Renal cortical epithelial cell (primary cell): ENCODE data around the gene FGG. TPM values are rescaled to one million over a fixed set of nuclear protein-coding genes. Genes with fewer than 3 reads are reported as not detected.

ENCODE experiments used
- DNase-seq: peaks from one replicate; pipeline ENCODE4 v3.0.0-alpha.2; 2011; ENCODE audit warnings: low read depth
- total RNA-seq: library from RNA; depleted of rRNA; stranded (reverse); fragments of >200 nt; gene quantifications from 2 replicates; pipeline ENCODE4 v1.2.3, GENCODE V29; 2014

The FGG gene
- total RNA-seq, 1 donor from 2014 or later = 0.20 TPM

DNA sequence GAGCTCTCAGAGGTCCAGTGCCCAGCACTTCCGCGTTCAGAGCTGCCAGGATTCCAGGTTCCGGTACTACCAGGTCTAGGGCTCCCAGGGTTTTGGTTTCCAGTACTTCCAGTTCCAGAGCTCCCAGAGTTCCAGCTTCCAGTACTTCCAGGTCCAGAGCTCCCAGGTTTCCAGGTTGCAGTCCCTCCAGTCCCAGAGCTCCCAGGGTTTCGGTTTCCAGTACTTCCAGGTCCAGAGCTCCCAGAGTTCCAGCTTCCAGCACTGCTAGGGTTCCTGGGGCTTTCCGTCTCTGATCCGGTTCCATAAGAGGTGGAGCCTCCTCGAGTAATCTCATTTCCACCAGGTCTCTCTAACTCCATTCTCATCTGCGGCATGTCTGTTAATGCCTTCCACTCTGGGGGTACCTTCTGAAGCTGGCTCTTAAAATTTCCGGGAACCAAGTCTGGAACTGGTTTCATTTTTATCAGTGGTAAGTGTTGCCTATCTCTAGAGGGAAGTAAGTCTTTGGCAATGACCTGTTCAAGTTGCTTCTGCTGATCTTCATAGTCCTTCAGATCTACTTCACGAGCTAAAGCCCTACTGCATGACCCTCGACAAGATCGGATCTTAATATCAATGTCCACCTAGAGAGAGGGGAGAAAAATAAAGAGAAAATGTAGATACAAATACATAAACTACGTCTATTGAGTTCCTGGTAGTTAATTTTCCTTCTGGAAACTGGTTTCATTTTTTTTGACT, 26.0 kb downstream of the FGG start:
- no peak for DNase-seq

DNA sequence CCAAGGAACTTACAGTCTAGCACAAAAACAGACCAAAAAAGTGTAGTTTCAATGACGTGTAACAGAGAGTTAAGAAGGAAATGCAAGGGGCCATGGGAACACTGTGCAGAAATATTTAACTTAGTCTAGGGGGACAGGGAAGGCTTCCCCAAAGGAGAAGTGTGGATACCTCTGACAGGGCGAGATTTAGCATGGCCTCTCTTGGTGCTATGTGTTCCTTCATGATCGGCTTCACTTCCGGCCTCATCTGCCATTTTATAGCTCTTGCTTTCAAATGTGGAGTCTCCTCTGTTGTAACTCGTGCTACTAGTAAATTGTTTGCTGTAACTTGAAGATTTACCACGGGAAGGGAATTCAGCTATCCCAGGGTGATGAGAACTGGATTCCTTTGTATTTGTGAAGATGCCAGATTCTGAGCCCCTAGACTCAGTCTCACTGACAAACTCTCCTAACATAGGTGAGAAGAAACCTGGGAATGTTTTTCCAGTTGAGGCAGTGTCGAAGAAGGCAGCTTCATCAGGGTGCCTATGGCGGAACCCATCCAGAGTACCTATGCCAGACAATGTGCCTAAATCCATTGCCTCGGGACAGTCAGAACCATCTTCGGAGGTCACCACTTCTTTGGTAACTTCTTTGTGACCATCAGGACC, 27.0 kb downstream of the FGG start:
- DNase-seq = no peak

DNA sequence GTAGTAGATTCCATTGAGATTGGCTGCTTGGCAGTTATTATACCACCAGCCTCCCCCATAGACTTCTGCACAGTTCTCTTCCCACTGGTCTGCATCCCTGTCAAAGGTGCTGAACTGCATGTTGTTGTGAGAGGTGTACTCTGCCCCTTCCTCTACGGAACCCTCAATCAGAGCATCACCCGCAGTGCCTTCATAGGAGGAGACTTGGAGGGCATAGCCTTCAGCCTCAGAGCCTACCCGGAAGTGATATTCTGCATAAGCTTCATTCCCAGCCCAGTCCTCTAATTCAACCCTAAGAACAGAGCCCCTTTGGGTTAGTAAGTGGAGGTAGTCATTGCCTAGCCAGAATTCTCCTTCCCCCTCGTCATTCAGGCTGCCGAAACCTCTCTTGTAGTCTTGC, 28.2 kb downstream of the FGG start:
- DNase-seq = no peak

DNA sequence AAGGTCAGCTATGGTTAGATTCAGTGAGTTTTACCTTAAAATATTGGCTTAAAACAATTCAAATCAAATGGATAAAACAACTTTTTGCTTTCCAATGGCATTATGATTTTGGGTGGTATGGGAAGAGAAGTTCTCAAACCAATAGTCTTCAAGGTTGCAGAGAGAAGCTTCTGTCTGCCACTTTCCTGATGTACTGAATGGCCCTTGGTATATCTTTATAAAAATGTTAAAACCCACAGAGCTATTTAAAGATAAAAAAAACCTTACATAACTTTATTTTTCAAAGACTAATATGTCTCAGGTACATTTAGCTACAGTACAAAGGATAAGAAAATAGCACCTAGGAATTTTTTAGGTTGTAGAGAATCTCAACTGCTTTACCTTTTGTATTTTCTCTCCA, 28.8 kb downstream of the FGG start:
- DNase-seq = no peak

DNA sequence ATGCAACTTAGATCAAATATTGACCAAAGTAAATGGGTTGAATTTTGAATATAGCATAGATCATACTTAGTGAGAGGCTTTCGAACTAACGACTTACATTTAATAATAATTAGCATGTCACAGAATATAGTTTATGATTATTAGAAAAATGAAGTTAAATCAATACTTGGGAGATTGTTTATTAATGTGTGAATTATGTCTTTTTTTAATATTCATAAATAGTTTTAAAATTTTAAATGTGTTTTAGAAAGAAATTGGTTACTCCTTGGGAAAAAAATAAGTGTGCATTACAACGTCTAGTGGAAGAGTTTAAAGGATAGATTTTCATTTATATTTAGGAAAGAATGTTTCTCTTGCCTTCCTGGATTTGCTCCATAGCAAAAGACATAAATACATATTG, 29.2 kb downstream of the FGG start:
- no peak for DNase-seq

DNA sequence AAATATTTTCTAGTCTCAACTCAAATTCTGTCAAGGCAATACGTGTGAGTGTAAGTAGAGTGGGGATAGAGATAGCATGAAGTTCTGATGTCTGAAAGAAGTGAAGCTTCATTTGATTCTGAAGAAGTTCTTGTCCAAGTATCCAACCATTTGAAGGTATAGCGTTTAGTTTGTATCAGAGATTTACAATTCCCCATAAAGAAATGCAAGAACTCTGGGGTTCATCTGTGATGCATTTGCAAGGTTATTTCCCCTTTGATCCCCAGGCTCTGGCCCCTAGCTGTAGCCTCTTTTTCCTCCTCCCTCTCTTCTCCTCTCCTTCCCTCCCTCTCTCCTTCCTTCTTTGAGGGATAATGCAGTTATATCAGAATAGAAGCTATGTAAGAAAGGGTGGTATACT, 29.7 kb downstream of the FGG start:
- DNase-seq = no peak

DNA sequence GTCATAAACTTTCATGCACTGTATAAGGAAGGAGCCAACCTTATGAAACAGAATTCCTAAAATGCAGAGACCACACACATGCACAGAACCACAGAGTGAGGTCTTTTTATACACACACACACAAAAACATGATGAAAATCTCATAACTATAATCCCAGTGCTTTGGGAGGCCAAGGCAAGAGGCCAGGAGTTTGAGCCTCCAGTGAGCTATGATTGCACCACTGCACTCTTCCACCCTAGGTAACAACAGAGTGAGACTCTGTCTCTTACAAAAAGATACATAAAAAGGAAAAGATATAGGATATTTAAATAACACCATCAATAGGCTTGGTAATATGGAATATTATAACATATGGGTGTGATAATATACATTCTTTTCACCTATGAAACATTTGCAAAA, 32.5 kb downstream of the FGG start:
- DNase-seq = no peak

DNA sequence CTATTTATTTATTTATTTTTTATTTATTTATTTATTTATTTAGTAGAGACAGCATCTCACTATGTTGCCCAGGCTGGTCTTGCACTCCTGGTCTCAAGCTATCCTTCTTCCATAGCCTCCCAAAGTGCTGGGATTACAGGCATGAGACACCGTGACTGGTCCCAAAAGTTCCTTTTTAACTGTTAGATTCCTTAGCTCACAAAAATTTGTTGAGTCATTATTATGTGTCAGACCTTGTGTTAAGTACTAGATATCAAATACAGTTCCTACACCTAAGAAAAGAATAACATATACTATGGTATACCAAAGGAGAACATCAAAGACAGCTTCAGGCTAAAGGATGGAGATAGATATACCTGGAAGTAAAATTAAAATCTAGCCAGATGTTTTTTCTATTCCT, 33.5 kb downstream of the FGG start:
- no peak for DNase-seq

DNA sequence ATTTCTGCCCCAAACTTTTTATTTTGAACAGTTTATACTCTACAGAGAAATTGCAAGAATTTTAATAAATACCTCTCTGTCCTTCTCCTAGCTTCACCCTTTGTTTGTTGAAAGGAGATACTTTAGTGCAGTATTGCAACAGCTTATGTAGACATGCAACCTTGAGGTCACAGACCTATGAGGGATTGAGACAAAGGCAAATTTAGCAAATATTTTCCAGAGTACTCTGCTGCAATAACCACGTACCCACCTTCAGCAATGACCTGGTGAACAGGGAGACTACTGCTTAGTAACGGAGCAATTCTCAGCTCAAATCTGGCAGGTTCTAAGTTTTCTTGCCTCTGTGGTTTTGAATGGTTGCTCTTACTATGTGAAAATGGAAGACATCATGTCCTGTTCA, 35.1 kb downstream of the FGG start:
- DNase-seq = peak; percentile 88

DNA sequence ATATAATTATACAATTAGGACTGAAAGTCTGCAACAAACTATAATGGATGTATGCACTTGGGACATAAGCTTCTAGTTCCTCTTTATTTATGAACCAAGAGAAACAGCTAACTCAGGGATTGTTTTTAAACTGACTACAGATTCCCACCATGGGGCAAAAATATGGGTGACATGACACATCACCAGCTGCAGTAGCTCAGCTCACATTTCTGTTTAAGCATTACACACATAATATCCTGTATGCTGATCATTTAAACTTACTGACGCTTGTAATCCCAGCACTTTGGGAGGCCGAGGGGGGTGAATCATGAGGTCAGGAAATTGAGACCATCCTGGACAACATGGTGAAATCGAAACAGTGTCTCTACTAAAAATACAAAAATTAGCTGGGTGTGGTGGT, 38.1 kb downstream of the FGG start:
- DNase-seq = no peak

DNA sequence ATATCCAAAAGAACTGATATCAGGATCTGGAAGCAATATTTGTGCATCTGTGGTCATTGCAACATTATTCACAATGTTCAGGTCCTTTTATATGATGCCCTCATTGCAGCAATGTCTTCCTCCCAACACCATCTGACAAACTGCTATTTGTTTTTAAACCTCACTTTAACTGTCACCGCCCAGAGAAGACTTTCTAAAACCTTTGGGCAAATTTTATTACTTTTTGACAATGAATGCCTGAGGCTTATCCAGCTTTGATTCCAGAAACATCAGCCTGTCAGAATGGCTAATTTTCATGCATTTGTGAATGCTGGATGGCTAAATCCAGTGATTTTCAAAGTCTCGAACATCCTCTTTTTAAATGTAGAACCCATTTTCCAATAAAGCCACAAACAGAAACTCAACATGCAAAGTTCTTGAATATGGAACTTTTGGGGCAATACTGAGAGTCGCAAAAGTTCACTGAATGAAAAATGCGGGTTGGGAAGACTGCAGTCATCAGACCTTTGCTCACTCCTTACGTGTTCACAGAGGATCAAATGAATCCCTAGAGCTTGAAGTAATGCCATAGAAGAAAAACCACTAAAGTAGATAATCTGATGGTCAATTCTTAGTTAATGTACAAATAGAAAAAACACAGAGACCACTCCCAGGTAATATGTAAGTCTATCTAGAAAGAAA, 39.1 kb downstream of the FGG start:
- DNase-seq = no peak

DNA sequence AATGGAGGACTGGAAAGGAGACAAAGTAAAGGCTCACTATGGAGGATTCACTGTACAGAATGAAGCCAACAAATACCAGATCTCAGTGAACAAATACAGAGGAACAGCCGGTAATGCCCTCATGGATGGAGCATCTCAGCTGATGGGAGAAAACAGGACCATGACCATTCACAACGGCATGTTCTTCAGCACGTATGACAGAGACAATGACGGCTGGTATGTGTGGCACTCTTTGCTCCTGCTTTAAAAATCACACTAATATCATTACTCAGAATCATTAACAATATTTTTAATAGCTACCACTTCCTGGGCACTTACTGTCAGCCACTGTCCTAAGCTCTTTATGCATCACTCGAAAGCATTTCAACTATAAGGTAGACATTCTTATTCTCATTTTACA, 42.9 kb downstream of the FGG start:
- no peak for DNase-seq

DNA sequence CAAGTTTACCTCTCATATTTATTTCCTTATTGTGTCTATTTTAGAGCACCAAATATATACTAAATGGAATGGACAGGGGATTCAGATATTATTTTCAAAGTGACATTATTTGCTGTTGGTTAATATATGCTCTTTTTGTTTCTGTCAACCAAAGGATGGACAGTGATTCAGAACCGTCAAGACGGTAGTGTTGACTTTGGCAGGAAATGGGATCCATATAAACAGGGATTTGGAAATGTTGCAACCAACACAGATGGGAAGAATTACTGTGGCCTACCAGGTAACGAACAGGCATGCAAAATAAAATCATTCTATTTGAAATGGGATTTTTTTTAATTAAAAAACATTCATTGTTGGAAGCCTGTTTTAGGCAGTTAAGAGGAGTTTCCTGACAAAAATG, 43.4 kb downstream of the FGG start:
- no peak for DNase-seq

DNA sequence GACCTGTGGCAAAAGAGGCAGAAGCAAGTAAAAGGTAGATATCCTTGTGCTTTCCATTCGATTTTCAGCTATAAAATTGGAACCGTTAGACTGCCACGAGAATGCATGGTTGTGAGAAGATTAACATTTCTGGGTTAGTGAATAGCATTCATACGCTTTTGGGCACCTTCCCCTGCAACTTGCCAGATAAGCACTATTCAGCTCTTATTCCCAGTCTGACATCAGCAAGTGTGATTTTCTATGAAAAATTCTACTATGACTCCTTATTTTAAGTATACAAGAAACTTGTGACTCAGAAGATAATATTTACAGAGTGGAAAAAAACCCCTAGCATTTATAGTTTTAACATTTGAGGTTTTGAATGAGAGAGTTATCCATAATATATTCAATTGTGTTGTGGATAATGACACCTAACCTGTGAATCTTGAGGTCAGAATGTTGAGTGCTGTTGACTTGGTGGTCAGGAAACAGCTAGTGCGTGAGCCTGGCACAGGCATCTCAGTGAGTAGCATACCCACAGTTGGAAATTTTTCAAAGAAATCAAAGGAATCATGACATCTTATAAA, 45.7 kb downstream of the FGG start:
- DNase-seq = peak; percentile 53

DNA sequence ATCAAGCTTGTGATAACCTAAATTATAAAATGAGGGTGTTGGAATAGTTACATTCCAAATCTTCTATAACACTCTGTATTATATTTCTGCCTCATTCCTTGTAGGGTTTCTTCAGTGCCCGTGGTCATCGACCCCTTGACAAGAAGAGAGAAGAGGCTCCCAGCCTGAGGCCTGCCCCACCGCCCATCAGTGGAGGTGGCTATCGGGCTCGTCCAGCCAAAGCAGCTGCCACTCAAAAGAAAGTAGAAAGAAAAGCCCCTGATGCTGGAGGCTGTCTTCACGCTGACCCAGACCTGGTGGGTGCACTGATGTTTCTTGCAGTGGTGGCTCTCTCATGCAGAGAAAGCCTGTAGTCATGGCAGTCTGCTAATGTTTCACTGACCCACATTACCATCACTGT, 46.8 kb downstream of the FGG start:
- DNase-seq = no peak

DNA sequence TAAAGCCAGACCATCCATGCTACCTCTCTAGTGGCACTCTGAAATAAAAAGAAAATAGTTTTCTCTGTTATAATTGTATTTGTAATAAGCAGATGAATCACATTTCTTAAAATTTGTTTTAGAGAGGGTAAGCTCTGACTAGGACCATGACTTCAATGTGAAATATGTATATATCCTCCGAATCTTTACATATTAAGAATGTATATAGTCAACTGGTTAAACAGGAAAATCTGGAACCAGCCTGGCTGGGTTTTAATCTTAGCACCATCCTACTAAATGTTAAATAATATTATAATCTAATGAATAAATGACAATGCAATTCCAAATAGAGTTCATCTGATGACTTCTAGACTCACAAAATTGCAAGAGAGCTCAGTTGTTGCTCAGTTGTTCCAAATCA, 48.1 kb downstream of the FGG start:
- DNase-seq = no peak

DNA sequence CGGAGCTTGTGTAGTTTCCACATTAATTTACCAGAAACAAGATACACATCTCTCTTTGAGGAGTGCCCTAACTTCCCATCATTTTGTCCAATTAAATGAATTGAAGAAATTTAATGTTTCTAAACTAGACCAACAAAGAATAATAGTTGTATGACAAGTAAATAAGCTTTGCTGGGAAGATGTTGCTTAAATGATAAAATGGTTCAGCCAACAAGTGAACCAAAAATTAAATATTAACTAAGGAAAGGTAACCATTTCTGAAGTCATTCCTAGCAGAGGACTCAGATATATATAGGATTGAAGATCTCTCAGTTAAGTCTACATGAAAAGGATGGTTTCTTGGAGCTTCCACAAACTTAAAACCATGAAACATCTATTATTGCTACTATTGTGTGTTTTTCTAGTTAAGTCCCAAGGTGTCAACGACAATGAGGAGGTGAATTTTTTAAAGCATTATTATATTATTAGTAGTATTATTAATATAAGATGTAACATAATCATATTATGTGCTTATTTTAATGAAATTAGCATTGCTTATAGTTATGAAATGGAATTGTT, 49.7 kb downstream of the FGG start, which contains the start of gene FGB:
Gene FGB (plus strand): TSS at position 315 of the 558 bp plus-strand sequence. CDS start 8 bp downstream, at position 323.
- peak; percentile 46 for DNase-seq

DNA sequence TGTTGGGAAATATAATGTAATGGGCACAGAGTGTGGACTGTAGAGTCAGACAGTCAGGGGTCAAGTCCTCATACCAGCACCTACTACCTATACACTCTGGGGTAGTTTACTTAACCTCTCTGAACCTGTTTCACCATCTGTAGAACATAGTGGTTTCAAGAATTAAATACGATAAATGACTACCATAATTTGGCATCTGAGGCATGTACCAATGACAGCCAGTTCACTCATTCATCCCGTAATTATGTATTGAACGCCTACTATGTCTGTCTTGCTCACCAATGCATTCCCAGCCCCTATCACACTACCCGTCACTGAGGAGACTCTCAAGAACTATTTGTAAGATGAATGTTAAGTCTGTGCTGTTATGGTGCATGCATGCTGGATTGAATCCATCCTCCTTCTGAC, 51.6 kb downstream of the FGG start:
- DNase-seq = peak; percentile 53

DNA sequence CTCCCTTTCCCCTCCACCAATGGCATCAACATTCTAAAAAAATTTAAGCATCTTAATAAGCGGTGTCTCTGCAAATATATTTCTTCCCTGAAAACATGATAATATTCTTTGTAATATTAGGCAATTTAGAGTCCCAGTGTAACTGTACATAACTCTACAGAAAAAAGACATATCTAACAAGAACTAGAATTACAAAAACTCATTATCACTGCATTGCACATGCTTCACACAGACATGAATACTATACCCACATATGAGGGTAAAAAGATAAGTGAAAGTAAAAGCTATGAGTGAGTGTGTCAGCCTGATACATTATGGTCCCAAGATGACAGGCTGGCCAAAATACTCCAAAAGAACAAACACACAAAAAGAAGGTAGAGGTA, 52.0 kb downstream of the FGG start:
- DNase-seq = no peak

DNA sequence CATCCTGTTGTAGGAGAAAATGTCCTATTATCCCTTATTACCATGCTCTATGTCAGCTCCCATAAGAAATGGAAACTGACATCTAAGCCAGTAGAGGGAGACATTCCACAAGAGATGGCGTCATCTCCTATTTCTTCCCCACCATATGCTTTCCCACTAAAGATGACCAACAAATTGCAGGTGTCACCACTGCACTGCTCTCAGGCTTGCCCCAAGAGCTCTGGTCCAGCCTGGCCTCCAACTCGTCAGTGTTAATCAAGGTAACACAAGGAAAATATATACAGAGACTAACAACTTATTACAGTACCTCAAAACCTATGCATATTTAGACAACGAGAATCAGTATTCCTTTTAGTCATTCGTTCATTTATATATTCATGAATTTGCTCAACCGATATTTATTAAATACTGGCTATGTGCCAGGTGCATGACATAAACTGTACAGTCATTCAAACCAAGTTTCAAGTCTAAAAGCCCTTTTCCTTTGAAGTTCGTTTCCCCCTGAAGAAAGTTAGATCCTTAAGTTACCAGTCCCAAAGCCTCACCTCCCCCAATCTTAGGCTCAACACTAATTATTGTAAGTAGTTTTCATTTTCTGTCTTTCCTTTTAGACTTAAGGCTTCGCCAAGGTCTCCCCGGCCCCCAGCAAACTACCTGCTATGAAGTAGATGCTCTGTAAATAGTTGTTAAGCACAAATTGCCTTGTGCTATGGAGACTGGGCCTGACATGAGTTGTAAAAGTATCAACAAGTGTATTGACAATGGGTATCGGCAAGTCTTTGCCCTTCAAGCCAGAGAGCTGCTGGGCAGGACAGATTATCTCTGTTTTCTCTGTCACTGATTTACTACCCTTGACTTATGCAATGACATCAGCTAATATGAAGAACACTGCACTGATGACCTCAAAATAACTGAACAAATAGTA, 52.7 kb downstream of the FGG start:
- peak; percentile 69 for DNase-seq

DNA sequence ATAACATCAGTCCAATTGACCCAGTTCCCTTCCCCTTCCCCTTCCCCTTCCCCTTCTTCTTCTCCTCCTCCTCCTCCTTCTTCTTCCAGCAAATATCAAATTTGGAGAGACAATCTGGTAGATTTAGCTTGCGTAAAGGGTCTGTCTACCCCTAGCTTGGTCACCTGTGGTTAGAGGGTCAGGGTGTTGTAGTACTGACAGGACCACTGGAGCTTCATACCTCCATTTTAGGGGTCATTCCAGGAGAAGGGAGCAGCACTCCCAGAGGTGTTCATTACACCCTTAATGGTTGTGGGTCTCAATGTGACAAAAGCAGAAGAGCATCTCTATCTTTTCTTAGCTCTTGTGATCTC, 53.3 kb downstream of the FGG start:
- DNase-seq = no peak
